Astrocyte (in vitro differentiated cells and primary cell): ENCODE results near the gene SMIM14.

Experiments used
- EZH2 ChIP-seq: IDR thresholded peaks from 2 replicates; pipeline ENCODE4 v1.6.1; 2012; ENCODE audit warnings: mild to moderate bottlenecking, low read length, inconsistent platforms; ENCODE audit not compliant: insufficient read depth
- TF ChIP-seq, protein P1 (sequence below): IDR thresholded peaks from 2 replicates; pipeline ENCODE4 v1.5.1; 2011; ENCODE audit warnings: low read depth, mild to moderate bottlenecking, inconsistent platforms, low read length, moderate library complexity; ENCODE audit not compliant: insufficient read depth

DNA sequence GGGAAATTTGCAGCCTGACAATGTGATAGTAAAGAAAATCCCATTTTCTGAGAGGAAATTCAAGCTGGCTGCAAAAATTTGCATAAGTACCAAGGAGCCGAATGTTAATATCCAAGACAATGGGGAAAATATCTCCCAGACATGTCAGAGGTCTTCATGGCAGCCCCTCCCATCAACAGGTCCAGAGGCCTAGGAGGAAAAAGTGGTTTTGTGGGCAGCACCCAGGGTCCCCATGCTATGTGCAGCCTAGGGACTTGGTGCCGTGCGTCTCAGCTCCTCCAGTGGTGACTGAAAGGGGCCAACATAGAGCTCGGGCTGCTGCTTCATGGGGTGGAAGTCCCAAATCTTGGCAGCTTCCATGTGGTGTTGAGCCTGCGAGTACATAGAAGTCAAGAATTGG is 105.1 kb downstream of the SMIM14 start:
- TF ChIP-seq, protein P1, sequence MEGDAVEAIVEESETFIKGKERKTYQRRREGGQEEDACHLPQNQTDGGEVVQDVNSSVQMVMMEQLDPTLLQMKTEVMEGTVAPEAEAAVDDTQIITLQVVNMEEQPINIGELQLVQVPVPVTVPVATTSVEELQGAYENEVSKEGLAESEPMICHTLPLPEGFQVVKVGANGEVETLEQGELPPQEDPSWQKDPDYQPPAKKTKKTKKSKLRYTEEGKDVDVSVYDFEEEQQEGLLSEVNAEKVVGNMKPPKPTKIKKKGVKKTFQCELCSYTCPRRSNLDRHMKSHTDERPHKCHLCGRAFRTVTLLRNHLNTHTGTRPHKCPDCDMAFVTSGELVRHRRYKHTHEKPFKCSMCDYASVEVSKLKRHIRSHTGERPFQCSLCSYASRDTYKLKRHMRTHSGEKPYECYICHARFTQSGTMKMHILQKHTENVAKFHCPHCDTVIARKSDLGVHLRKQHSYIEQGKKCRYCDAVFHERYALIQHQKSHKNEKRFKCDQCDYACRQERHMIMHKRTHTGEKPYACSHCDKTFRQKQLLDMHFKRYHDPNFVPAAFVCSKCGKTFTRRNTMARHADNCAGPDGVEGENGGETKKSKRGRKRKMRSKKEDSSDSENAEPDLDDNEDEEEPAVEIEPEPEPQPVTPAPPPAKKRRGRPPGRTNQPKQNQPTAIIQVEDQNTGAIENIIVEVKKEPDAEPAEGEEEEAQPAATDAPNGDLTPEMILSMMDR: no peak
- TF ChIP-seq EZH2: no peak
